HG02981 (cell line): Measurements from ENCODE around the gene HSF4.

Source experiments
- ATAC-seq: cut with Tn5 transposase; IDR thresholded peaks from one replicate; pipeline ENCODE4 v1.9.1; 2021; ENCODE audit warnings: mild to moderate bottlenecking, moderate library complexity; ENCODE audit not compliant: unreplicated experiment

The HSF4 gene

DNA sequence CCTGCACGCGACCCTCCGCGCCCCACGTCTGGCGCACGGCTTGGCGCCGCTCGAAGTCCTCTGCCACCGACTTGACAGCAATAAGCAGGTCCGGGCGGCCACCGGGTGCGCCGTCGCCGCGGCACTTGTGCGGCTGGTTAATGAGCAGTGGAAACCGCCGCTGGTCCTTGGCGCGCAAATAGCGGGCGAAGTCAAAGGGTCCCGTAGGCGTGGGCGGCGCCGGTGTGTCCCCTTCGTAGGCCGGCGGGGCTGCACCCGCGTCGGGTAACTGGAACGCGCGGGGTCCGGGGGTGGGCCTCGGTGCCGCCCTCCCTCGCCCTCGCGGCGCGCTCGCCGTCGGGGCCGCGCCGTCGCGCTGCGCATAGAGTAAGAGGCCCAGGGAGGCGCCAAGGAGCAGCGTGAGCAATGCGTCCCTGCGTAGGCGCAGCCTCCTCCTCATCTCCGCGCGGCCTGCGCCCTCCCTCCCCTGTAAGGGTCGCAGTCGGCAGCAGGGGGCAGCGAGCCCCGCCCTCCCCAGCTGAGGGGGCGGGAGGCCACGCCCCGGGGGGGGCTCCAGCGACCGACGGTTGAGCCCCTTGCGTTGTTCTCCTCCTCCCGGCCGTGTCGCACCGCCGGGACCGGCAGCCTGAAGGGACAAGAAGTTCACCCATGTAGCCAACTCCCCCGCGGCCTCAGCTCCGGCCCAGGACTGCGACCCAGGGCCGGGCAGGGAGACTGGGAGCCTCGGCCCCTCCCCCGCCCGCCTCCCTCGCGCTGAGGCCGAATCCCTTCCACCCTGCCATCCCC is 14.3 kb upstream of the HSF4 start:
- peak; percentile 15 for ATAC-seq

GRCh38 chr16:67150833-67151396 is 13.6 kb upstream of the HSF4 start, which contains the start of gene B3GNT9:
Gene B3GNT9, minus strand, starts transcription at chr16:67150998. Its CDS starts 513 bp downstream, at chr16:67150485.
- ATAC-seq = peak; percentile 50

GRCh38 chr16:67151431-67152097 is 13.0 kb upstream of the HSF4 start:
- ATAC-seq = no peak

GRCh38 chr16:67154578-67155294 is 9.8 kb upstream of the HSF4 start:
- ATAC-seq = no peak

- no peak for ATAC-seq
These were observed 9.0 kb upstream of the HSF4 start for GRCh38 chr16:67155295-67156142.

DNA sequence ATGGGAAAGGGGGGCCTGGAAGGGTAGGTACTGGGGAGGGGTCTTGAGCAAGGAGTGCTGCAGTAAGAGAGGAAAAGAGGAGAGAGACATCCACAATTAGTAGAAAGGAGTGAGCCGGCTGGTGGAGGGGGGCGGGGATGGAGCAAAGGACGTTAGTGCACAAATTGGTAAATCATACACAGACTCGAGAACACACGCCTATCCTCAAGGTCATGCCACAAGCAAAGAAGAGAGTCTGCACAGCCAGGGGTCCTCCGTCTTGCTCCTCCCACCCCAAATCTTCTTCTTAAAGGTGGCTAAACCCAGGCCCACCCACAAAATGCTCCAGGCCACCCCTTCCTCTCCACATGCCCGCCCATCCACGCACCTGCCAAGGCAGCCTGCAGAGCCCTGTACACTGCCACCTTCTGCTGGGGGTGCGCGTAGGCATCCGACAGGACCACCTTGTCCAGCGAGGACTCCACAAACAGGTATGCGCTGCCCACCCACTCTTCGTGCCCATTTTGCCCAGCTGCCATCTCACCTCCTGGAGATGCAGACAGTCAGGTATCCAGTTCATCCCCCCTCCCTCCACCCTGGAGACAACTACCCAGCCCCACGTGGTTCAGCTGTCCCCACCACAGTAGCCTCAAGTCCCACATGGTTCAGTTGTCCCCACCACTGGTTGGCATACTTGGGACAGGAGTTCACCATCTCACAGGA is 8.3 kb upstream of the HSF4 start:
- ATAC-seq = no peak

- no peak for ATAC-seq
These were observed 7.3 kb upstream of the HSF4 start for GRCh38 chr16:67157106-67157748.

DNA sequence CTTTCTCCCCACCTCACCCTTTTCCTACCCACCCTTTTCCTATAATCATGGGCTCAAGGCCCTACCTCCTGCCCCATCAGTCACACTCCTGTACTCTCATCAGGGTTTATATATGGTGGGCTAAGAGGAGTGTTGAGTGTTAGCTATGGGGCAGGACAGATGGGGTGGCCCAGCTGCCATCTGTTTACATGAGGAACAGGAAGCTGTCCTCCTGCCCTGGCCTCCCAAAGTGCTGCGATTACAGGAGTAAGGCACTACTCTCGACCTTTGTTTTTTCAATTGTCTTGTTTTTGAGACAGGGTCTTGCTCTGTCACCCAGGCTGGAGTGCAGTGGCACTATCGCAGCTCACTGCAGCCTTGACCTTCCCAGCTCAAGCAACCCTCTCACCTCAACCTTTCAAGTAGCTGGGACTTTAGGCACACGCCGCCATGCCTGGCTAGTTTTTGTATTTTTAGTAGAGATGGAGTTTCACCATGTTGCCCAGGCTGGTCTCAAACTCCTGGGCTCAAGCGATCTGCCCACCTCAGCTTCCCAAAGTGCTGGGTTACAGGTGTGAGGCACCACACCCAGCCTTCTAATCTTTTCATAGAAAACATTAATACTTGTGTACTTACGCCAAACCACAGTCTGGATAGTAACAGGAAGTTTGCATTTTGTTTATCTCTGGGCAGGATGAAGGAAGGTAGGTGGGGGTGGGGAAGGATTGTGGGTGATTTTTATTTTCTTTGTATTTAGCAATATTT is 6.5 kb upstream of the HSF4 start:
- ATAC-seq = no peak

DNA sequence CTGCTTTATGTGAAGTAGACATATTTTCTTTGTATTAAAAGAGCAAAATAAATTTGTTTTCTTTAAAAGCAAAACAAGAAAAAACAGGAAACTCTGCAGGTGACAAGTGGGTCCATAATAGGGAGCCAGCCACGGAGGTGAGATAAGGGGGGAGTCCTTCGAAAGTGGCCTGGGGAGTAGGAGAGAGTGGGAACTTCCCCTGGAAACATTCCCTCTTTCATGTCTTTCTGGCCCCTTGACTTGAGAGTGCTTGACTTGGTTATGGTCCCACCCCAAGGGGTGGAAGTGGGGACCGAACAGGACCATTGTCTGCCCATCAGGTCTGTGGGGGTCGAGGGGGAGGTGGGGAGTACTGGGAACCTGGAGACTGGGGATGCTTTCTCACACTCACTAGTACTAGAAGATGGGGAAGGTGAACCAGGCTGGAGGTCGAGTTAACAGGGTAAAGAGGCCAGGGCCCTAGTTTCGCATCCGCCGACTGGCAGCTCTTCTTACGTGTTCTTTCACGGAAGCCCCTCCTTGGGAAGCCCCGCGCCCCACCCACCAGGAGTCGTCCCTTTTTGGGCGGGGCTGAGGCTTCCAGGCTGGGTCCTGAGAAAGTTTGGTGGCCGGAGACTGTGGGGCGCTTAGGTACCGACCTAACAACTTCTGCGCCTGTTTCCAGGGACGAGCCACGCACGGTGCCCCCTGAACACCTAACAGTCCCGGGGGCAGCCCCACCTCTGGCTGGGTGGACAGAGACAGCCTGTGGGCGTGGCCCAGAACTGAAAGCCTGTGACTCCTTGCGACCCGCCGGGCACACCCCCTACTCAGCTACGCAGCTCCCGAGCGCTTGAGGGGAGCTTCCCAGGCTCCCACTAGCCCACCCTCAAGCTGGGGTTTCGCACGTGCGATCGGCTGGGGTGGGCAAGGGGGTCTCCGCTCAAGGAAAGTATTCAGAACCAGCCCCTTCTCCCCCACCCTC is 5.6 kb upstream of the HSF4 start:
- ATAC-seq = peak; percentile 38

GRCh38 chr16:67161595-67162058 is 2.9 kb upstream of the HSF4 start:
- ATAC-seq = no peak

- ATAC-seq = no peak
These were observed 1.9 kb upstream of the HSF4 start for GRCh38 chr16:67162506-67163163.

- no peak for ATAC-seq
These were observed 1.2 kb upstream of the HSF4 start for GRCh38 chr16:67163164-67163998.

- ATAC-seq = no peak
These were observed 466 bp upstream of the HSF4 start for GRCh38 chr16:67163999-67164558.

DNA sequence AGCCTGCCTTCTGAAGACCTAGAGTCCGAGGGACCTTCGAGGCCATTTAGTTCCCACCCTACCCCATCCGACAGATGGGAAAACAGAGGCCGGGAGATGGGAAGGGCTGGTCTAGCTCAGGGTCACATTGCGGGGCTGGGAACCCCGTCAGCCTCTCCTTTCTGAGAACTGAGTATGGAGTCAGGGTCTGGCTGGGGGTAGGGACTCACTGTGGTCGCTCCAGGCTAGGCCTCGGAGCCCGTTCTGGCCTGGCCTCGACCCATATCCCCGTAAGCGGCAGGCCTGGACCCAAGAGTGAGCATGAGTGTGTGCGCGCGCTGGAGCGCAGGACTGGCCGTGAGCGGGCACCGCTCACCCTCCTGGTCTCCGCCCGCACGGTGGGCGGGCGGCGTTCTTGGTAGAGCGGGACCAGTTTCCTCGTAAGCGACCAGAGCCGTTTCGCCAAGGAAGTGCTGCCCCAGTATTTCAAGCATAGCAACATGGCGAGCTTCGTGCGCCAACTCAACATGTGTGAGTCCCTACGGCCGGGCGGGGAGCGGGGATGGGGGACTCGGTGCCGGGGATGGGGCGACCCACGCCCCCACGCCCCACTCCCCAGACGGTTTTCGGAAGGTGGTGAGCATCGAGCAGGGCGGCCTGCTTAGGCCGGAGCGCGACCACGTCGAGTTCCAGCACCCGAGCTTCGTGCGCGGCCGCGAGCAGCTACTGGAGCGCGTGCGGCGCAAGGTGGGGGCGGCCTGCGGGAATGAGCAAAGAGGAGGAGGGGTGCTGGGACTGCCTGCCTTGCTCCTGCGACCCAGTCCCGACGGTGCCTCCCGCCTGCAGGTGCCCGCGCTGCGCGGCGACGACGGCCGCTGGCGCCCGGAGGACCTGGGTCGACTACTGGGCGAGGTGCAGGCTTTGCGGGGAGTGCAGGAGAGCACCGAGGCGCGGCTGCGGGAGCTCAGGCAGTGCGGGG is 855 bp downstream of the HSF4 start:
- no peak for ATAC-seq
